Suprapubic skin (tissue), 4 donors: ENCODE results near the gene NAE1. TPM values are rescaled to one million over a fixed set of nuclear protein-coding genes. Genes with fewer than 3 reads are reported as not detected.
A peak's percentile ranks its signal among the peaks of the same experiment; 100 is the strongest.

ENCODE experiments used
- DNase-seq, 2 donors: peaks; one replicate each; pipeline ENCODE4 v3.0.0-alpha.2; 2019; ENCODE audit warnings: low spot score in 2 of 2
- H3K27ac ChIP-seq: fragments of 200-600 bp; sonication (generic); one replicate; pipeline ENCODE4 v1.5.1; 2019
- H3K27me3 ChIP-seq: fragments of 200-600 bp; sonication (generic); one replicate; pipeline ENCODE4 v1.5.1; 2019
- H3K36me3 ChIP-seq: fragments of 200-600 bp; sonication (generic); one replicate; pipeline ENCODE4 v1.5.1; 2019
- H3K4me1 ChIP-seq: fragments of 200-600 bp; sonication (generic); one replicate; pipeline ENCODE4 v1.5.1; 2019
- H3K4me3 ChIP-seq: fragments of 200-600 bp; sonication (generic); one replicate; pipeline ENCODE4 v1.5.1; 2019; ENCODE audit warnings: mild to moderate bottlenecking
- H3K9me3 ChIP-seq: fragments of 200-600 bp; sonication (generic); one replicate; pipeline ENCODE4 v1.5.1; 2019
- CTCF ChIP-seq, 2 donors: fragments of 200-600 bp in 1 of 2; fragments of 450-650 bp in 1 of 2; sonication (generic) in 1 of 2; IDR thresholded peaks; one replicate each; pipeline ENCODE4 v1.5.1; 2016 to 2019; ENCODE audit warnings: antibody characterized with exemption in 2 of 2, mild to moderate bottlenecking in 1 of 2, moderate library complexity in 1 of 2
- EP300 ChIP-seq: sonication (generic); formaldehyde crosslinking; IDR thresholded peaks from one replicate; pipeline ENCODE4 v1.6.1; 2017; ENCODE audit warnings: antibody characterized with exemption
- POLR2A ChIP-seq, 2 donors: fragments of 450-650 bp; IDR thresholded peaks; one replicate each; pipeline ENCODE4 v1.6.1; 2017; ENCODE audit warnings: antibody characterized with exemption in 2 of 2, mild to moderate bottlenecking in 2 of 2, moderate library complexity in 2 of 2
- POLR2AphosphoS5 ChIP-seq, 3 donors: sonication (generic); formaldehyde crosslinking; IDR thresholded peaks; one replicate each; pipeline ENCODE4 v1.6.1; 2017; ENCODE audit warnings: antibody characterized with exemption in 3 of 3
- WGBS: methylation state at CpG from one replicate; pipeline ENCODE4 v1.1.5; 2018; 5-methylcytosine and 5-hydroxymethylcytosine counted together
- total RNA-seq, 4 donors: library from RNA; depleted of rRNA; stranded (reverse); fragments of >200 nt; gene quantifications; one replicate each; pipeline ENCODE4 v1.1.0, GENCODE V29; 2016

Gene NAE1
- total RNA-seq, 4 donors from 2014 or later, result 36.2 to 57.5 (median 45.0) TPM

- TF ChIP-seq EP300, result no peak
- TF ChIP-seq POLR2A (IDR thresholded peaks at IDR 0.05), result no peak
- TF ChIP-seq POLR2AphosphoS5 (IDR thresholded peaks at IDR 0.05), result no peak
- no peak for TF ChIP-seq CTCF (IDR thresholded peaks at IDR 0.05)
- WGBS, result 93% methylated on average over 4 of the region's 4 CpGs
Measured at GRCh38 chr16:66849549-66849948, 18.8 kb upstream of the NAE1 start.

GRCh38 chr16:66849021-66849420 lies 18.2 kb upstream of the NAE1 start:
- H3K27me3 ChIP-seq, result peaks cover 31% of the 10 kb centered on the region
- no peak for TF ChIP-seq EP300
- no peak for TF ChIP-seq POLR2AphosphoS5 (IDR thresholded peaks at IDR 0.05)
- TF ChIP-seq POLR2A (IDR thresholded peaks at IDR 0.05), result no peak
- TF ChIP-seq CTCF (IDR thresholded peaks at IDR 0.05), result no peak

More at GRCh38 chr16:66849549-66849948, 18.8 kb upstream of the NAE1 start:
- H3K27me3 ChIP-seq, result peaks cover 26% of the 10 kb centered on the region
- H3K27ac ChIP-seq, result no peak overlapping the region
- no peaks in the 10 kb centered on the region for H3K9me3 ChIP-seq
- DNase-seq, result peak in 1 of 2 donors; percentile 26
- H3K36me3 ChIP-seq, result no peaks in the 10 kb centered on the region
- H3K4me1 ChIP-seq, result peaks cover 8% of the 10 kb centered on the region
- no peak overlapping the region for H3K4me3 ChIP-seq

GRCh38 chr16:66848172-66848571 lies 17.4 kb upstream of the NAE1 start:
- no peaks in the 10 kb centered on the region for H3K36me3 ChIP-seq
- peaks cover 36% of the 10 kb centered on the region for H3K27me3 ChIP-seq
- H3K4me3 ChIP-seq, result no peak overlapping the region
- H3K9me3 ChIP-seq, result no peaks in the 10 kb centered on the region
- H3K27ac ChIP-seq, result no peak overlapping the region
- 82% methylated on average over 2 of the region's 2 CpGs for WGBS
- TF ChIP-seq CTCF (IDR thresholded peaks at IDR 0.05) (no peak), POLR2A (IDR thresholded peaks at IDR 0.05) (no peak), POLR2AphosphoS5 (IDR thresholded peaks at IDR 0.05) (no peak), EP300 (no peak)
- DNase-seq, result no peak
- H3K4me1 ChIP-seq, result peaks cover 14% of the 10 kb centered on the region

More at GRCh38 chr16:66849021-66849420, 18.2 kb upstream of the NAE1 start:
- H3K36me3 ChIP-seq, result no peaks in the 10 kb centered on the region
- DNase-seq, result peak in 1 of 2 donors; percentile 16
- peaks cover 13% of the 10 kb centered on the region for H3K4me1 ChIP-seq
- no peaks in the 10 kb centered on the region for H3K9me3 ChIP-seq
- H3K4me3 ChIP-seq, result no peak overlapping the region
- WGBS, result no CpG with 5 or more reads among the region's 2 CpGs
- H3K27ac ChIP-seq, result no peak overlapping the region

- Histone ChIP-seq H3K27ac (no peak overlapping the region), H3K9me3 (no peaks in the 10 kb centered on the region), H3K4me3 (no peak overlapping the region), H3K36me3 (no peaks in the 10 kb centered on the region), H3K4me1 (peaks cover 14% of the 10 kb centered on the region), H3K27me3 (peaks cover 36% of the 10 kb centered on the region)
- 85% methylated on average over 6 of the region's 6 CpGs for WGBS
- DNase-seq, result no peak
- TF ChIP-seq CTCF (IDR thresholded peaks at IDR 0.05), result no peak
- TF ChIP-seq POLR2AphosphoS5 (IDR thresholded peaks at IDR 0.05), result no peak
Measured at GRCh38 chr16:66847533-66848067, 16.8 kb upstream of the NAE1 start.

- peaks cover 14% of the 10 kb centered on the region for H3K4me1 ChIP-seq
- 100% methylated on average over 2 of the region's 6 CpGs for WGBS
- TF ChIP-seq EP300 (no peak), POLR2A (IDR thresholded peaks at IDR 0.05) (no peak), CTCF (IDR thresholded peaks at IDR 0.05) (no peak), POLR2AphosphoS5 (IDR thresholded peaks at IDR 0.05) (no peak)
- no peak overlapping the region for H3K4me3 ChIP-seq
- peaks cover 36% of the 10 kb centered on the region for H3K27me3 ChIP-seq
- H3K9me3 ChIP-seq, result no peaks in the 10 kb centered on the region
- DNase-seq, result no peak
- no peaks in the 10 kb centered on the region for H3K36me3 ChIP-seq
- H3K27ac ChIP-seq, result no peak overlapping the region
Measured at GRCh38 chr16:66846831-66847230, 16.1 kb upstream of the NAE1 start.
